Pericardium fibroblast (primary cell): ENCODE measurements around the gene SPN. TPM values are rescaled to one million over a fixed set of nuclear protein-coding genes. Genes with fewer than 3 reads are reported as not detected.

Experiments
- total RNA-seq: library from RNA; depleted of rRNA; stranded (reverse); fragments of >200 nt; gene quantifications from 2 replicates; pipeline ENCODE4 v1.2.3, GENCODE V29; 2015

SPN gene, protein sequence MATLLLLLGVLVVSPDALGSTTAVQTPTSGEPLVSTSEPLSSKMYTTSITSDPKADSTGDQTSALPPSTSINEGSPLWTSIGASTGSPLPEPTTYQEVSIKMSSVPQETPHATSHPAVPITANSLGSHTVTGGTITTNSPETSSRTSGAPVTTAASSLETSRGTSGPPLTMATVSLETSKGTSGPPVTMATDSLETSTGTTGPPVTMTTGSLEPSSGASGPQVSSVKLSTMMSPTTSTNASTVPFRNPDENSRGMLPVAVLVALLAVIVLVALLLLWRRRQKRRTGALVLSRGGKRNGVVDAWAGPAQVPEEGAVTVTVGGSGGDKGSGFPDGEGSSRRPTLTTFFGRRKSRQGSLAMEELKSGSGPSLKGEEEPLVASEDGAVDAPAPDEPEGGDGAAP
- total RNA-seq, result not detected in 2 replicates

DNA sequence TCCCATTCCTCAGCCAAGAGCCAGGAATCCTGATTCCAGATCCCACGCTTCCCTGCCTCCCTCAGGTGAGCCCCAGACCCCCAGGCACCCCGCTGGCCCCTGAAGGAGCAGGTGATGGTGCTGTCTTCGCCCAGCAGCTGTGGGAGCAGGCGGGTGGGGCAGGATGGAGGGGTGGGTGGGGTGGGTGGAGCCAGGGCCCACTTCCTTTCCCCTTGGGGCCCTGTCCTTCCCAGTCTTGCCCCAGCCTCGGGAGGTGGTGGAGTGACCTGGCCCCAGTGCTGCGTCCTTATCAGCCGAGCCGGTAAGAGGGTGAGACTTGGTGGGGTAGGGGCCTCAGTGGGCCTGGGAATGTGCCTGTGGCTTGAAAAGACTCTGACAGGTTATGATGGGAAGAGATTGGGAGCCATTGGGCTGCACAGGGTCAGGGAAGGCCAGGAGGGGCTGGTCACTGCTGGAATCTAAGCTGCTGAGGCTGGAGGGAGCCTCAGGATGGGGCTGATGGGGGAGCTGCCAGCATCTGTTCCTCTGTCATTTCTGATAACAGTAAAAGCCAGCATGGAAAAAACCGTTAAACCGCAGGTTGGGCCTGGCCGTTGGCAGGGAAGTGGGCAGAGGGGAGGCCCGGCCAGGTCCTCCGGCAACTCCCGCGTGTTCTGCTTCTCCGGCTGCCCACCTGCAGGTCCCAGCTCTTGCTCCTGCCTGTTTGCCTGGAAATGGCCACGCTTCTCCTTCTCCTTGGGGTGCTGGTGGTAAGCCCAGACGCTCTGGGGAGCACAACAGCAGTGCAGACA lies at the start of gene SPN:
SPN (plus strand) TSS at position 232 of the 791 bp plus-strand sequence; CDS start at position 714, 482 bp downstream.

DNA sequence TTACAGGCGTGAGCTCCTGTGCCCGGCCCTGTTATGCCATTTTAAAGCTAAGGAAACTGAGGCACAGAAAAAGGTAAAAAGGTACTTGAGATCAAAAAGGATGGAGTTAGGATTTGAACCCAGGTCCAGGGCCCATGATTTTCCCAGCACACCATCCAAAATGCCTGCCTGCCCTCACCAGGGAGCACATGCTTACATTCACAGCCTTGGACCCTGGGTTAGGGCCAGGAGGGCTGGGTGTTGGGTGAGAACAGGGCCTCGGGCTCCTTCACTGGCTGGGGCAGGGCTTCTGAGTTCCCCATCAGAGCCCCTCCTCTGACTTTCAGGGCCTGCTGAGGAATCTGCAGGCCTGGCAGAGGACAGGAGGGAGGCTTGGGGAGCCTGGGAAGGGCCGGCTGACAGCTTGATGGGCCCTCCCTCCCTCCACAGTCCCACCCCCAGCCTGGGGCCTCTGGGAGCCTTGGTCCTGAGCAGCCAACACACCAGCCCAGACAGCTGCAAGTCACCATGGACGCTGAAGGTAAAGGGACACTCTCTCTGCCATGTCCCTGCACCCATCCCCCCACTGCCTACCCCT lies 15.7 kb downstream of the SPN start, which contains the start of gene QPRT:
QPRT (plus strand) TSS at position 490 of the 577 bp plus-strand sequence; CDS start at position 508, 18 bp downstream.

Other genes starting within 250 kb of the SPN start
- gene BOLA2, start 208.9 kb upstream of the SPN start, total RNA-seq, result 2.6 and 6.3 TPM in 2 replicates
- 17.8 and 22.9 TPM in 2 replicates for gene SLX1B, start 208.7 kb upstream of the SPN start, total RNA-seq
- 4.2 and 6.2 TPM in 2 replicates for gene SULT1A4, start 203.3 kb upstream of the SPN start, total RNA-seq
- 3.3 and 7.9 TPM in 2 replicates for gene NPIPB12, start 156.8 kb upstream of the SPN start, total RNA-seq
- gene QPRT, start 15.9 kb downstream of the SPN start, total RNA-seq, result 76.7 and 105 TPM in 2 replicates
- gene C16orf54, start 82.7 kb downstream of the SPN start, total RNA-seq, result not detected in 2 replicates
- gene ZG16, start 115.0 kb downstream of the SPN start, total RNA-seq, result not detected in 2 replicates
- 13.1 and 22.6 TPM in 2 replicates for gene KIF22, start 127.5 kb downstream of the SPN start, total RNA-seq
- 173 and 200 TPM in 2 replicates for gene MAZ, start 143.3 kb downstream of the SPN start, total RNA-seq
- gene PRRT2, start 148.9 kb downstream of the SPN start, total RNA-seq, result 0.82 and 2.5 TPM in 2 replicates
- gene PAGR1, start 152.9 kb downstream of the SPN start, total RNA-seq, result 19.0 and 28.3 TPM in 2 replicates
- gene MVP, start 157.2 kb downstream of the SPN start, total RNA-seq, result 179 and 195 TPM in 2 replicates
- 107 and 108 TPM in 2 replicates for gene CDIPT, start 200.0 kb downstream of the SPN start, total RNA-seq
- 26.8 and 30.0 TPM in 2 replicates for gene SEZ6L2, start 236.3 kb downstream of the SPN start, total RNA-seq
- gene ASPHD1, start 237.2 kb downstream of the SPN start, total RNA-seq, result 11.7 and 20.4 TPM in 2 replicates